Islet precursor cell (in vitro differentiated cells): Measurements from ENCODE around the gene CAP2.
A peak's percentile ranks its signal among the peaks of the same experiment; 100 is the strongest.
"Not testable (repeated sequence)": the region's sequence is repeated elsewhere in the genome, so short reads cannot be mapped to it uniquely, and the experiment has no call there.

Experiments
- DNase-seq: peaks from one replicate; pipeline ENCODE4 v3.0.0-alpha.2; 2018

CAP2 gene

DNA sequence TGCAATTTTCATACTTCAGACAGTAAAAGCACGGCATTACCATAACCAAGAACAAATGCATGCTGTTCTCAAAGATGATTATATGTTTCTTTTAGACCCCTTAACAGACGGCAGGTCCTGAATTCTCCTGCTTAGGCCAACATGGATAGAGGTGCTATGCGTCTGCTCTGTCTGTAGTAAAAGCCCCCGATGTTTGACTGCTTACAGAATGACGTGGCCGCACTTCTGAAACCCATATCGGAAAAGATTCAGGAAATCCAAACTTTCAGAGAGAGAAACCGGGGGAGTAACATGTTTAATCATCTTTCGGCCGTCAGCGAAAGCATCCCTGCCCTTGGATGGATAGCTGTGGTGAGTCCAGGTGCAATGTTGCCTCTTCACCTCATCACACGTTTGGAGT is 113.6 kb downstream of the CAP2 start:
- no peak for DNase-seq

DNA sequence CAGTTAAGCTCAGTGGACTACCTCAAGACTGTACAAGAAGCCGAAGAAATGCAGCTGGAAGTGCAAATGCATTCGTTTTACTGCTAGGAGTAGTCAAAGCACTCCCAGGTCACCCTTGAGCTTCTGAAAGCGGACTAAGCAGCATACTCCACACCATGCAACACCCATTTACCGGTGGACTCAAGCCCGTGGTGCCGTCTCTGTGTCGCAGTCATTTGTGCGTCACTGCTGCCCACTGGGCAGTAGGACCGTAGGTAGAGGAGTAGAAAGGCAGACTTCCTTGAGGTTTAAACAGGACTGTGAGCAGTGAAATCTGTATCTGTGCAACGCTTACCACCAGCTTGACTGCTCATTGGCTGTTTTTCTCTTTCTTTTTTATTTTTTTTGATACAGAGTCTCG is 117.7 kb downstream of the CAP2 start:
- DNase-seq: no peak

DNA sequence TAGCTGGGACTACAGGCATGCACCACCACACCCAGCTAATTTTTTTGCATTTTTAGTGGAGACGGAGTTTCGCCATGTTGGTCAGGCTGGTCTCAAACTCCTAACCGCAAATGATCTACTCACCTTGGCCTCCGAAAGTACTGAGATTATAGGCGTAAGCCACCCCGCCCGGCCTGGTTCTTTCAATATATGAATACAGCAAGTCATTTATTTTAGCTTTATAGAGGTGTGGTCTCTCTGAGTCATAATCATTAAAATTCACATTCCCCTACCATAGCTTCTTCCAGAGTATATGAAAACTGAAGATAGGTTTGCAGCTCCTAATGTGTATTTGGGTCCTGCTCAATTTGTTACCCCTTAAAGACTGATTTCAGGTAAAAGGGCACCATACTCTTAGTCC is 118.2 kb downstream of the CAP2 start:
- no peak for DNase-seq

DNA sequence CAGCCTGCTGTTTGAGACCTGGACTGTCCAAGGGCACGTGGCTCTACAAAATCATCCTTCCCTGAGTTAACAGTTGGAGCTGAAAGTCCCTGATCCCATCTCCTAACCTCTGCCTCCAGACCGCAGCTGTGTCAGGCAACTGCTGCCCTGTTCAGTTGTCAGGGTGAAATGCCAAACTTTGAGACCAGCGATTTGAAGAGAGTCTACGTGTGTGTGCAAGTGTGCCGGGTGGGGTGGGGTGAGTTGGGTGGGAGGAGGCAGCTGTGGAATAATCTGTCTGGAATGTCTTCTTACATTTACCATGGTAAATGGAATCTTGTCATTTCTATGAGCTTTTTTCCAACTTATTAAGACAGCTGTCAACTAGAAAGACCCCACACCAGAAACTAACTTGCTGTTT is 125.7 kb downstream of the CAP2 start:
- no peak for DNase-seq

DNA sequence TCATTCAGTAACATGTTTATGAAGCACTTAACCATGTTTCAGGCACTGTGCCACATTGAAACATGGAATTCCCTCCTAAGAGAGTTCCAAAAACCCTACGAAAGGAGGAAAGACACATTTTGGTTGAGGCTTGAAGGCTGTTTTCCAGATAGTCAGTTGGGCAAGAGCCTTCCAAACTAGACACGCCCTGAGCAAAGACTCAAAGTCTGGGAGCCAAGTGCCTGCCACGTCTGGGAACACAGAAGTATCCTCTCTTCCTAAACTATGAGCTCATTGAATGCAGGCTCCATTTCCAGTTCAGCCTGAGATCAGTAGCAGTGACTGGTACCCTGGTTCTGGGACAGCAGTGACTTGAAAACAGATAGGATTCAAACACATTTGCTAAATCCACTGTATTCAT is 132.2 kb downstream of the CAP2 start:
- DNase-seq: no peak

DNA sequence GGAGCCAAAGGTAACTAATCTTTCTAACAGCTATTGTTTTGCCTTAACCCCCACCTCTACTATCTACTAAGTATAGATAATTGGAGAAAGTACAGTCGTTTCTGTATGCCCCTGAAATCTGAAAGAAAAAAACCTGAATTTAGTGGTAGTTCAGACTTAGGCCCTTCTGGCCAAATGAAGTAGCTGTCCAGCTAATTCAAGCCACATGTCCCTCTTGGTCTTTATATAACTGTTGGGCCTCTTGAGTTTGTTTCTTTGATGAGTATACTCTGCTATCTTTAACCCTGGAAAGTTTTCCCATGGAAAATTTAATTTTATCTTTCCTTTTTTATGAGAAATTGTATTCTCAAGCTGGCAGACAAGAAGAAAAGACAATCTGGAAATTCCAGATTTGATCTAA is 133.7 kb downstream of the CAP2 start:
- DNase-seq: no peak

DNA sequence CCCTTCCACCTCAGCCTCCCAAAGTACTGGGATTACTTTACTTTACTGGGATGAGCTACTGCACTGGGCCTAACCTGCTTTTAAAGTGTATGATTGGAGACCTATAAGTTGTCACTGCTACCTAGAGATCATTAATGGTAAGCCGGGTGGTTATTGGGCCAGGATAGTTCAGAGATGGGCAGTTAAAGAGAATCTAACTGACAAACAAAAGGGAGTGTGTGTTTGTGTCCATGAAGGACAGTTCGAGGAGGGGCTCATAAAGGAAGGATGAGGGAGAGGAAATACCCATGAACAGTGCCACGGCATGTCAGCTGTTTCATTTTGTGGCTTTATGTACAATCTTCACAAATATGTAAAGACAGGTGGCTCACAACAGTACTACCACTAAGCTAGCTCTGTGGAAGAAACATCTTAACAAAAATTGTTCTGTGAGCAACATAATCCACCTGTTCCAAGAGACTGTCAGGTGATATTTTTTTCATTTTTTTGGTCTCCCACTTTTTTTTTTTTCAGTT is 137.0 kb downstream of the CAP2 start:
- no peak for DNase-seq

DNA sequence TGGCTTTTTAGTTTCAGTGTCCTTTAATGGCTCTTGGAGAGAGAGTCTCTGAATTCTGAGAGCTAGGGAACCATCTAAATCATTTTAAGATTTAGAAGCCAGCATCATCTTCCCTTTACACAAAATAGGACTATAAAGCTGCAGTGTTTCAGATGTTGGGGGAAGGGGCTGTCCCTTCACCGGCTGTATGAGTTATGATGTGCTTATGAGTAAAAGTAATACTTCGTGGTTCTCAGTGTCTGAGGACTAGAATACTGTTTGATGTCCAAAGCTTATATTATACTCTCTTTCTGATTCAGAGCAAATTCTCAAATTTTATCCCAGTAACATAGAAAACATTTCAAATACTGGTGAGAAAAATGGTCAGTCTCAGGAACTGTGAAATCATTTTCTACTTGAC is 143.2 kb downstream of the CAP2 start:
- DNase-seq: no peak

DNA sequence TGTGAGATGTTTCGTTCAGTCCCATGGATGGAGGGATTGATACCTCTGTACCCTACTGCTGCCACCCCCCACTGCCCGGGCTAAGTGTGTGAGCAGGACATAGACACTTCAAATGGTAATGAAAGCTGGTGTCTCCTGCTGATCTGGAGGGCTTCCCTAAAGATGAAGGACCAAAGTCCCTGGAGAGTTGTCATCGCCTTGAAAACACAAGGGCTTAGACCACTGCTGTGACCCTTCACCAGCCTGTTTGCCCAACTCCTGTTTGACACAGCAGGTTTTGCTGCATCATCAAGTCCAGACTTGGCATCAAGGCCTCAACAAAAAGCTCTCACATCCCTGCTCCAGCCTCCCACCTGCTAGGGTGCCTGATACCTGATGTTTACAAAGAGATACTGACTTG is 148.8 kb downstream of the CAP2 start:
- DNase-seq: no peak

DNA sequence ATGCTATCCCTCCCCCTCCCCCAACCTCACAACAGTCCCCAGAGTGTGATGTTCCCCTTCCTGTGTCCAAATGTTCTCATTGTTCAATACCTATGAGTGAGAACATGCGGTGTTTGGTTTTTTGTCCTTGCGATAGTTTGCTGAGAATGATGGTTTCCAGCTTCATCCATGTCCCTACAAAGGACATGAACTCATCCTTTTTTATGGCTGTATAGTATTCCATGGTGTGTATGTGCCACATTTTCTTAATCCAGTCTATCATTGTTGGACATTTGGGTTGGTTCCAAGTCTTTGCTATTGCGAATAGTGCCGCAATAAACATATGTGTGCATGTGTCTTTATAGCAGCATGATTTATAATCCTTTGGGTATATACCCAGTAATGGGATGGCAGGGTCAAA is 152.3 kb downstream of the CAP2 start:
- DNase-seq: not testable (repeated sequence)

DNA sequence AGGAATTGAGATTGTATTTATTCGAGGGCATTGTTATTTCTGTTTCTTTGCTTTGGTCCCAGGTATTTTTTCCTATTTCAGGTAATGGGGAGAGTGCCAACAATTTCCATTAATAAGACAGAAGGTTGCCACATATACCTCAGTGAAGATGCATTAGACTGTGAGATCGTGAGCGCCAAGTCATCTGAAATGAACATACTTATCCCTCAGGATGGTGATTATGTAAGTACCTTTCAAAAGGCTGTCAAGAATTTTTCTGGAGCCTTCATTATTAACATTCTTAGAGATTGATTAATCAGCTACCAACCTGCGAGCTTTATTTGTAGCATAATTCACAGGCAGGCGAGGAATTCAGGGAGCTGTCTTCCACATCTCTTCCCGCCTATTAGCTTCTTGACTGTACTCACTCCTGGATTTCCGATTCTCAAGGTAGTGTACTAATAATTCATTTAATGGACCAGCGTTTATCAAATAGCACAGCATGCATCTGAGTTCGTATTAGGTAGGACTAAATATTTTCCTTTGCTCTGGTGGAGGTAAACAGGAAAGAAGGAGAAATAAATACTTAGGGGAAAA is 158.1 kb downstream of the CAP2 start:
- no peak for DNase-seq

DNA sequence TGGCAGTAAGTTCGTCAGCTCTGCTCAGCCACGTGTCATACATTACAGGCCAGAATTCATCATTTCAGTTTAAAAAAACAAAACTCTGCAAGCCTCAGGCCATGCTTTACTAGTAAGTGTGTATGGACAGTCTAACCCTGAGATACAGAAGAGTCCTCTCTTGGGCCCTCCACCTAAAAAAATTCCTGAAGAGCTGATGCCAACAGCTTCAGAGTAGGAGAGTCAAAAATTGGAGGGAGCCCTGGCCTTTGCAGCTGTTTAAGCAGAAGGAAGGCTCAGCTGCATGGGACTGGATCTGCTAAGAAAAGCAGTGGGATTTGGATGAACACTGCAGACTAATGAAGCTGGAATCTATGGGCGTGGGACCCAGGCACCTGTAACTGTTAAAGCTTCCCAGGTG is 159.5 kb downstream of the CAP2 start:
- no peak for DNase-seq

DNA sequence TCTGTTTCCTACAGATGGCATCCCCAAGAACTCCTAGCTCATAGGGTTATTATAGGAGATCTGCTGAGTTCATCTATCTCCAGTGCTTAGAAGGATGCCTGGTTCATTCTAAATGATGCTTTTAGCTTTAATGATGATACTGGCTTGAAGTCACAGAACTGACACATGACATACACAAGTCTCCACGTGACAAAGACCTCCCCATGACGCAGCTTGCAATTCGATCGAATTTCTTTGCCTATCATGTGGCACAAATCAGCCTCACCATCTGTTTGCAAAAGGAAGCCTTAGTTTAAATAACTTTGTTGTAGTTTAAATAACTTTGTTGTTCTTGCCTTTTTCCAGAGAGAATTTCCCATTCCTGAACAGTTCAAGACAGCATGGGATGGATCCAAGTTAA is 162.6 kb downstream of the CAP2 start:
- no peak for DNase-seq

DNA sequence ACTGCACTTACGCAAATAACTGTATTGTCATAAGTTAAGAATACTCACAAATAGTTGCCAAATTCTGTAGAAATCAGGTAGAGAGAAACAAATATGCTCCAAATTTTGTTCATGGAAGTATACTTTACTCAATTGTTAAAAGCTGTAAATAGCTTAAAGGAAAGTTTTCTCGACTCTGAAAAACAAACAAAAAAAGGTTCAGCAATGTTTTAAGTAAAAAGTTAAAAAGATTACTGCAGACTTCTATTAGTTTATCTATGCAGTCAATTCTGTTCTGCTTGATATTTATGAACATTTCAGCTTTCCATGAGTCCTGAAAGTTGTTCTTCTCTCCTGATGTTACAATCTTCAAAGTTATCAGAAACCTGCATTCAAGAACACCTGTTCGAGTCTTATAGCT is 169.2 kb downstream of the CAP2 start:
- no peak for DNase-seq

DNA sequence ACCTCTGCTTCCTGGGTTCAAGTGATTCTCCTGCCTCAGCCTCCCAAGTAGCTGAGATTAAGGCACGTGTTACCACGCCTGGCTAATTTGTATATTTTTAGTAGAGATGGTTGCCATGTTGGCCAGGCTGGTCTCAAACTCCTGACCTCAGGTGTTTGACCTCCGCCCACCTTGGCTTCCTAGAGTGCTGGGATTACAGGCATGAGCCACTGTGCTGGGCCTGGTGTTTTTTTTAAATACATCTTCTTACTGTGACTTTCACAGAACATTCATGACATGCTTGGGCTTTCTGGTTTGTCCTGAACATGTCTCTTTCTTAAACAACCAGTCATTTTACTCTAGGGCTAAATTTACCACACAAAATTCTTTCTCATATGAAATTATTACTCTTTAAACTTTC is 172.0 kb downstream of the CAP2 start:
- no peak for DNase-seq

DNA sequence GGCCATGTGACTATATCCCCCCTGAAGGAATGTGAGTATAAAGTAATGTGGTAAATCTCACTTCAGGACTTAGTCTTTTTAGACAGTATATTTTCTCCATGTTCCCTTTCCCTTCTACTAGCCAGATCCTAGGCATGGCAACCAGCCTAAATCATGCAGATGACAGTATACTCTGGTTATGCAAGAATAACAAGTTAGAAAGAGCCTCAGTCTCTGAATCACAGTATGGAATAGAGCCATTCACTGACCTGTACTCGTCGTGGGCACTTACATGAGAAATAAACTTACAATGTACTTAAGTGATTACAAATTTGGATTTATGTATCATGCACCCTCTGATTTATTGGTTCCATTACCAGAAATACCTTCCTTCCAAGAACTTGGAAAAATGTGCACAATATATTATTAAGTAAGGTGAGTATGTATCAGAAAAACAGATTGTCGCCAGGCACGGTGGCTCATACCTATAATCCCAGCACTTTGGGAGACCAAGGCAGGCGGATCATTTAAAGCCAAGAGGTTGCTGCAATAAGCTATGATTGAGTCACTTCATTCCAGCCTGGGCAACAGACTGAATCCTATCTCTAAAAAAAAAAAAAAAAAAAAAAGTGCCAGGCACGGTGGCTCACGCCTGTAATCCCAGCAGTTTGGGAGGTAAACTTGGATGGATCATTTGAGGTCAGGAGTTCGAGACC is 181.6 kb downstream of the CAP2 start:
- no peak for DNase-seq

DNA sequence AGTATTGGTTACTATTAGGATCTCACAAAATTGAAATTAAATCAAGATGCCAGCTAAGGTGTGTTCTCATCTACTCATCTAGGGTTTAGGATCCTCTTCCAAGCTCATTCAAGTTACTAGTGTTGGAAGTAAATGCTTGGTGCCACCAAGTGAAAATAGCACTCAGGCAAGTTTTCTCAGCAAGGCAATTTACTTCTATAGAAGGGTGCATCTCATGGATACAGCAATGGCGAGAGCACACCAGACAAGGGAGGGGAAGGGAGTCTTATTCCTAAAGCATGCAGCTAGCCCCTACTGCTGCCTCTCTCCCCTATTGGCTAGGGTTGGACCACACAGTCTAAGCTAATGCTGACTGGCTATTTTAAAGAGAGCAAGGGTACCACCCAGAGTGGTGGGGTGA is 183.7 kb downstream of the CAP2 start:
- no peak for DNase-seq

DNA sequence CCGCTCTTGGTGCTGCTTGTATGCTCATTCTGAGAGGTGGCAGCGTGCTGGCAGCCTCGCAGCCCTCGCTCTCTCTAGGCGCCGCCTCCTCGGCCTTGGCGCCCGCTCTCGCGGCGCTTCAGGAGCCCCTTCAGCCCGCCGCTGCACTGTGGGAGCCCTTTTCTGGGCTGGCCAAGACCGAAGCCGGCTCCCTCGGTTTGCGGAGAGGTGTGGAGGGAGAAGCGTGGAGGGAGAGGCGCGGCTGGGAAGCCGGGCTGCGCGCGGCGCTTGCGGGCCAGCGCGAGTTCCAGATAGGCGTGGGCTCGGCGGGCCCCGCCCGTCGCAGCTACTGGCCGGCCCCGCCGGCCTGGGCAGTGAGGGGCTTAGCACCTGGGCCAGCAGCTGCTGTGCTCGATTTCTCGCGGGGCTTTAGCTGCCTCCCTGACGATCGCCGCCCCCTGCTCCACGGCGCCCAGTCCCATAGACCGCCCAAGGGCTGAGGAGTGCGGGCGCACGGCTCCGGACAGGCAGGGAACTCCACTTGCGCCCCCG is 187.2 kb downstream of the CAP2 start:
- DNase-seq: no peak

DNA sequence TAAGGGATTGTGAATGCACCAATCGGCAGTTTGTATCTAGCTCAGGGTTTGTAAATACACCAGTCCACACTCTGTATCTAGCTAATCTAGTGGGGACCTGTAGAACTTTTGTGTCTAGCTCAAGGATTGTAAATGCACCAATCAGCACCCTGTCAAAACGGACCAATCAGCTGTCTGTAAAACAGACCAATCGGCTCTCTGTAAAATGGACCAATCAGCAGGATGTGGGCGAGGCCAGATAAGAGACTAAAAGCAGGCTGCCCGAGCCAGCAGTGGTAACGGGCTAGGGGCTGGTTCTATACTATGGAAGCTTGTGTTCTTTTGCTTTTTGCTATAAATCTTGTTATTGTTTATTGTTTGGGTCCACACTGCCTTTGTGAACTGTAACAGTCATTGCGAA is 187.9 kb downstream of the CAP2 start:
- DNase-seq: not testable (repeated sequence)

DNA sequence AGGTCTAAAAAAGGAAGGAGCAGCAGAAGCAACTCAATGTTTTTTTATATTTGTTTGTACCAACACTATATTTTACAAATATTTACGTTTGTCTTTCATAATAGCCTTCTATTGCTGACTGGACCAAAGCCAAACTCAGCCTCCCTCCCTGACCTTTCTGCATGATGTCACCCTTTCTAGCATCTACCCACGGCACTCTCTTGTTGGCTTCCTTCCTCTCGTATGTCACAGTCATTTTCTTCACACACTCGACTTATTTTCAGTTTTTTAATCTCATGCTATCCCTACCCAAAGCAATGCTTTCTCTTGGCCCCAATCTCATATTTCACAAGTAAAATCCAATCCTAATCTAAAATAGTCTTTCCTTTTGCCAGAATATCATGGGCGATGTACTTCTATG is 190.4 kb downstream of the CAP2 start:
- DNase-seq: no peak

DNA sequence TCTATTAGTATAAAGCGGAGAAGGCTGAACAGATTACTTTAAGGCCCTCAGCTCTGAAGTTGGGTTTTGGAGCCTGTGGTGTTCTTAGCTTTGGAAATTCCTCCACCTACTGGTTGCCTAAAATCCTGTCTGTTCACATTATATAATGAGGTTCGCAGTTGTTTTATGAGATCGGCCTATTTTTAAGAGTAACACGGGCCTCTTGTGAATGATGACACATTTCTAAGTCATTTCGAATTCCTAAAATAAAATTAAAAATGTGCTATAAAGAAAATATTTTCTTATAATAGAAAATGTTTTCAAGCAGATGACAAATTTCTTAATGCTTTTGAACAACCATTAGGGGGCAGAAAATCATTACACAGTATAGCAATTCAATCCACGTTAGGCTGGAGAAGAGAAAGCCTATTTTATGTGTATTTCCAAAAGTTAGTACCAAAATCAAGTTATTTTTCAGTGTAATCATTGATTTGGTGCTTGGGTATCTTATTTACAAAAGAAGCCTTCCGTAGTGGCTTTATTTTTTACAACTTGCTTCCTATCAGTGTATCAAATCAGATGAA is 190.9 kb downstream of the CAP2 start:
- no peak for DNase-seq

DNA sequence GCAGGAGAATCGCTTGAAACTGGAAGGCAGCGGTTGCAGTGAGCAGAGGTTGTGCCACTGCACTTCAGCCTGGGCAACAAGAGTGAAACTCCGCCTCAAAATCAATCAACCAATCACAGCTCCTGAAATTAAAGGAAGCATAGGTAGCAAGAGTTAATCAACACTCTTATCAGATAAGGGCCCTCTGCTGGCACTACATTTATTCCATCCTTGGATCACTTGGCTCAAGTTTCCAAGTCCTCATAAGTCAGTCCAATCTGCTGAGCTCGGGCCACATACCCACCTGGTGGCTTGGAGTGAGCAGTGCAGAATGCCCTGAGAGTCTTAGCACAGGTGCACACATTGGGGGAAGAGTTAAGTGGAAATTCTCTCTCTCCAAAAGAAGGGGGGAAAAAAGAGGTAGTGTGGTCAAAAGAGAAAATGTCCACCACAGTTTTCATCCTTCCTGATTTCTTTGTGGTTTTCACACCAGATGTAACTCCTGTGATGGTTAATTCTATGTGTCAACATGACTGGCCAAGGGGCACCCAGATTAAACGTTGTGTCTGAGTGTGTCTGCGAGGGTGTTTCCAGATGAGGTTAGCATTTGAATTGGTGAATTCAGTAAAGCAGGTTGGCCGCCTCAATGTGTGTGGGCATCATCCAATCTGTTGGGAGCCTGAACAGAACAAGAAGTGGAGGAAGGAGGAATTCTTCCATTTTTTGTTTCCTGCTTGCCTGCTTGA is 192.5 kb downstream of the CAP2 start:
- peak; percentile 55 for DNase-seq

DNA sequence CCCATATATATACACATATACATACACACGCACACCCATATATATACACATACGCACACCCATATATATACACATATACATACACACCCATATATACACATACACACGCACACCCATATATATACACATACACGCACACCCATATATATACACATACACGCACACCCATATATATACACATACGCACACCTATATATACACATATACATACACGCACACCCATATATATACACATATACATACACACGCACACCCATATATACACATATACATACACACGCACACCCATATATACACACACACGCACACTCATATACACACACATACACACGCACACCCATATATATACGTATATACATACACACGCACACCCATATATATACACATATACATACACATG is 193.2 kb downstream of the CAP2 start:
- not testable (repeated sequence) for DNase-seq

DNA sequence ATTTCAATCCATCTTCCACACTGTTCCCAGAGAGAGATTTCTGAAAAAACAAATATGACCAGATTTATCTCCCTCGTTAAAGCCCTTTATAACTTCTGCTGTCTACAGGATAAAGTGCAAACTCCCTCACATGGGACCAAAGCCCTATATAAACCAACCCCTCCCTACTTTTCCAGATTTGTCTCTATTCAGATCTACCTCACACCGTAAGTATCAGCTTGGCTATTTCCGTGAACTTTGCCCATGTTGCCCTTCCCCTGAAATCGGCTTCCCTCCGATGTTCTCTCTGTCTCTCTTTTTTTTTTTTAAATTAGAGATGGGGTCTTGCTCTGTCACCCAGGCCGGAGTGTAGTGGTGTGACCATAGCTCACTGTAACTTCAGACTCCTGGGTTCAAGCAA is 194.6 kb downstream of the CAP2 start:
- DNase-seq: no peak
